HG03060 (cell line): Measurements from ENCODE around the gene FLOT1.

Experiments used
- ATAC-seq: cut with Tn5 transposase; IDR thresholded peaks from one replicate; pipeline ENCODE4 v1.9.1; 2021; ENCODE audit warnings: low read depth, moderate number of reproducible peaks; ENCODE audit not compliant: unreplicated experiment

FLOT1 gene

GRCh38 chr6:30742316-30743098, at the start of gene FLOT1:
Gene FLOT1 (minus strand): TSS chr6:30742687. CDS start chr6:30742189, 498 bp downstream.
- ATAC-seq: no peak

- ATAC-seq: no peak
Measured at GRCh38 chr6:30790724-30791383, 48.4 kb upstream of the FLOT1 start.

GRCh38 chr6:30789606-30790005, 47.1 kb upstream of the FLOT1 start:
- ATAC-seq: no peak

GRCh38 chr6:30787954-30788353, 45.5 kb upstream of the FLOT1 start:
- no peak for ATAC-seq

GRCh38 chr6:30782425-30783014, 40.0 kb upstream of the FLOT1 start:
- ATAC-seq: no peak

- ATAC-seq: no peak
Measured at GRCh38 chr6:30781743-30782424, 39.4 kb upstream of the FLOT1 start.

- ATAC-seq: no peak
Measured at GRCh38 chr6:30781395-30781742, 38.9 kb upstream of the FLOT1 start.

- ATAC-seq: no peak
Measured at GRCh38 chr6:30780642-30780920, 38.1 kb upstream of the FLOT1 start.

- ATAC-seq: no peak
Measured at GRCh38 chr6:30779850-30780641, 37.6 kb upstream of the FLOT1 start.

- no peak for ATAC-seq
Measured at GRCh38 chr6:30778001-30778635, 35.6 kb upstream of the FLOT1 start.

GRCh38 chr6:30777155-30777485, 34.6 kb upstream of the FLOT1 start:
- ATAC-seq: no peak

GRCh38 chr6:30776390-30777154, 34.1 kb upstream of the FLOT1 start:
- no peak for ATAC-seq

GRCh38 chr6:30775104-30775503, 32.6 kb upstream of the FLOT1 start:
- no peak for ATAC-seq

GRCh38 chr6:30774701-30775100, 32.2 kb upstream of the FLOT1 start:
- no peak for ATAC-seq

- ATAC-seq: no peak
Measured at GRCh38 chr6:30770592-30770991, 28.1 kb upstream of the FLOT1 start.

GRCh38 chr6:30769853-30770524, 27.5 kb upstream of the FLOT1 start:
- ATAC-seq: no peak

GRCh38 chr6:30769088-30769852, 26.8 kb upstream of the FLOT1 start:
- no peak for ATAC-seq

- ATAC-seq: no peak
Measured at GRCh38 chr6:30768634-30769087, 26.2 kb upstream of the FLOT1 start.
